HepG2 (cell line): Measurements from ENCODE around the gene BRAF. TPM values are rescaled to one million over a fixed set of nuclear protein-coding genes. Genes with fewer than 3 reads are reported as not detected.

Experiments
- ATAC-seq: fragments of 200-7000 bp; cut with Tn5 transposase; 3 replicates; pipeline ENCODE4 v1.9.1; 2020; ENCODE audit warnings: mild to moderate bottlenecking, moderate library complexity
- BruUV-seq: library from RNA; stranded (reverse); fragments of 400-500 nt; replicated peaks from 2 replicates; lab custom pipeline; 2021; lab: Mats Ljungman, UMichigan
- CTCF ChIA-PET: fragments of 300-600 bp; formaldehyde crosslinking; extraction: SDS; loops from one replicate; lab custom pipeline; 2021; ENCODE audit warnings: low total read pairs, inconsistent platforms, low intra/inter-chr PET ratio; lab: Yijun Ruan, JAX
- POLR2A ChIA-PET: fragments of 350-600 bp; sonication (Branson Sonifier 250); formaldehyde crosslinking; loops from one replicate; lab custom pipeline; 2020; ENCODE audit warnings: antibody characterized with exemption, inconsistent platforms; lab: Yijun Ruan, JAX
- DNase-seq: peaks from one replicate; pipeline ENCODE4 v3.0.0-alpha.2; 2015; ENCODE audit warnings: low spot score
- FAIRE-seq: peaks from 3 replicates; lab custom pipeline; 2011; peaks lifted over from hg19 to GRCh38; lab: Jason Lieb, UNC
- H2AFZ ChIP-seq: one replicate; pipeline ENCODE4 v1.6.1; 2011; ENCODE audit warnings: low read length, inconsistent platforms
- H3K27ac ChIP-seq: fragments of 300-600 bp; 3 replicates; pipeline ENCODE4 v1.8.0; 2011; ENCODE audit warnings: mixed run types, mild to moderate bottlenecking, mixed read lengths, low read length, inconsistent platforms; ENCODE audit not compliant: insufficient read depth; ENCODE audit errors: extremely low read length
- H3K27me3 ChIP-seq, 2 experiments: fragments of 200-600 bp in 1 of 2; 2 replicates in 1 of 2; 3 replicates in 1 of 2; pipeline versions ENCODE4 v1.6.0 to v1.8.0; 2011; ENCODE audit warnings: low read length in 2 of 2, mild to moderate bottlenecking in 2 of 2, moderate library complexity in 2 of 2, inconsistent platforms in 1 of 2; ENCODE audit not compliant: insufficient read depth in 2 of 2, control insufficient read depth in 1 of 2
- H3K36me3 ChIP-seq, 2 experiments: fragments of 200-600 bp in 1 of 2; replicated peaks in 1 of 2; 2 replicates in 1 of 2; 3 replicates in 1 of 2; pipeline versions ENCODE4 v1.5.1 to v1.8.0; 2011; ENCODE audit warnings: low read length in 2 of 2, inconsistent platforms in 1 of 2; ENCODE audit not compliant: insufficient read depth in 2 of 2, control insufficient read depth in 1 of 2
- H3K4me1 ChIP-seq: 2 replicates; pipeline ENCODE4 v1.5.1; 2012; ENCODE audit warnings: low read length, inconsistent platforms; ENCODE audit not compliant: insufficient read depth
- H3K4me2 ChIP-seq: 2 replicates; pipeline ENCODE4 v1.6.0; 2011; ENCODE audit warnings: low read depth, low read length, inconsistent platforms
- H3K4me3 ChIP-seq, 3 experiments: fragments of 200-600 bp in 1 of 3; sonication (generic), shearing (Covaris generic) in 1 of 3; replicated peaks in 1 of 3; 2 replicates each; pipeline ENCODE4 v1.5.1; 2011 to 2016; ENCODE audit warnings: low read length in 3 of 3, inconsistent platforms in 2 of 3, low read depth in 2 of 3, mild to moderate bottlenecking in 2 of 3, control low read depth in 1 of 3, mixed read lengths in 1 of 3; ENCODE audit not compliant: insufficient read depth in 1 of 3
- H3K79me2 ChIP-seq: one replicate; pipeline ENCODE4 v1.6.1; 2011; ENCODE audit warnings: low read length, inconsistent platforms; ENCODE audit not compliant: insufficient read depth
- H3K9ac ChIP-seq: 2 replicates; pipeline ENCODE4 v1.6.0; 2011; ENCODE audit warnings: mild to moderate bottlenecking, low read depth, low read length, inconsistent platforms; ENCODE audit not compliant: insufficient read depth
- H3K9me3 ChIP-seq: 2 replicates; pipeline ENCODE4 v1.5.1; 2012; ENCODE audit warnings: mild to moderate bottlenecking, low read length
- H4K20me1 ChIP-seq: 2 replicates; pipeline ENCODE4 v1.6.0; 2011; ENCODE audit warnings: inconsistent platforms, mild to moderate bottlenecking, low read length, moderate library complexity; ENCODE audit not compliant: insufficient read depth
- ATF7 ChIP-seq, 2 experiments: fragments of 450-650 bp in 1 of 2; sonication (generic) in 1 of 2; formaldehyde crosslinking in 1 of 2; IDR thresholded peaks; 2 replicates each; pipeline versions ENCODE4 v1.4.0 to v1.6.1; 2016 to 2020; ENCODE audit warnings: antibody characterized with exemption in 1 of 2, mild to moderate bottlenecking in 1 of 2, missing genetic modification reagents in 1 of 2
- MAFG ChIP-seq: sonication (generic); formaldehyde crosslinking; IDR thresholded peaks from 2 replicates; pipeline ENCODE4 v1.5.1; 2020; ENCODE audit warnings: mild to moderate bottlenecking, missing genetic modification reagents
- MAFK ChIP-seq, 2 experiments: IDR thresholded peaks in 1 of 2; conservative IDR thresholded peaks in 1 of 2; 2 replicates each; pipeline ENCODE4 v1.6.1; 2011; ENCODE audit warnings: improper control_type of control experiment in 2 of 2, low read length in 2 of 2
- RAD21 ChIP-seq: fragments of 450-650 bp; formaldehyde crosslinking; IDR thresholded peaks from 2 replicates; pipeline ENCODE4 v1.5.0; 2020; ENCODE audit warnings: mild to moderate bottlenecking
- RXRB ChIP-seq: IDR thresholded peaks from 2 replicates; pipeline ENCODE4 v1.6.1; 2016; ENCODE audit warnings: borderline replicate concordance, missing genetic modification reagents, missing compliant biosample characterization
- STAG1 ChIP-seq: sonication (generic); formaldehyde crosslinking; IDR thresholded peaks from 2 replicates; pipeline ENCODE4 v1.4.0; 2020; ENCODE audit warnings: missing genetic modification reagents
- SYNCRIP ChIP-seq: fragments of 200-400 bp; formaldehyde crosslinking; IDR thresholded peaks from 2 replicates; pipeline ENCODE4 v1.6.1; 2018; ENCODE audit warnings: mild to moderate bottlenecking, low read depth, low read length; ENCODE audit not compliant: insufficient read depth
- ZFAT ChIP-seq: sonication (generic); formaldehyde crosslinking; conservative IDR thresholded peaks from 2 replicates; pipeline ENCODE4 v1.8.1; 2023; ENCODE audit warnings: missing genetic modification reagents, inconsistent platforms
- WGBS: methylation state at CpG from one replicate; pipeline ENCODE4 v1.1.6; 2017; ENCODE audit warnings: low lambda C conversion rate; 5-methylcytosine and 5-hydroxymethylcytosine counted together
- in situ Hi-C: cut with HindIII; loops from 2 replicates; pipeline ENCODE4 v1.10.0; 2017; ENCODE audit warnings: low pct_unique_long_range_greater_than_20kb; ENCODE audit not compliant: extremely low pct_ligation_motif_present
- intact Hi-C: fragments of 100-400 bp; cut with micrococcal nuclease; formaldehyde crosslinking; loops from one replicate; pipeline ENCODE4 v1.10.0; 2022; ENCODE audit not compliant: unreplicated experiment
- polyA plus RNA-seq, 8 experiments: library from polyadenylated mRNA; depleted of rRNA in 3 of 8; stranded (reverse) in 7 of 8; unstranded in 1 of 8; fragments of >200 nt; fragmentation: Illumina TruSeq in 4 of 8; extraction: Trizol in 4 of 8; gene quantifications; 2 replicates each; pipeline versions ENCODE4 v1.2.1 to v1.2.3, GENCODE V29; 2011 to 2016; ENCODE audit warnings: low read depth in 4 of 8, missing spikeins in 1 of 8, mixed read lengths in 1 of 8; ENCODE audit not compliant: insufficient read depth in 1 of 8
- total RNA-seq, 5 experiments: library from RNA; depleted of rRNA; stranded (reverse); fragments of >200 nt; fragmentation: Illumina TruSeq; extraction: Trizol; gene quantifications; 2 replicates each; pipeline ENCODE4 v1.2.3, GENCODE V29; 2016; ENCODE audit warnings: low read depth in 1 of 5
- TF ChIP-seq, protein P1 (sequence below): sonication (generic); formaldehyde crosslinking; IDR thresholded peaks from 2 replicates; pipeline ENCODE4 v1.4.0; 2020; ENCODE audit warnings: missing genetic modification reagents, borderline replicate concordance
- TF ChIP-seq, protein P2 (sequence below): IDR thresholded peaks from 2 replicates; pipeline ENCODE4 v1.6.1; 2016; ENCODE audit warnings: mild to moderate bottlenecking, missing biosample characterization, missing genetic modification reagents
- TF ChIP-seq, protein P3 (sequence below): sonication (generic); formaldehyde crosslinking; IDR thresholded peaks from 2 replicates; pipeline ENCODE4 v1.5.0; 2020; ENCODE audit warnings: mild to moderate bottlenecking, missing genetic modification reagents, moderate library complexity
- TF ChIP-seq, protein P4 (sequence below), 2 experiments: sonication (generic) in 1 of 2; formaldehyde crosslinking in 1 of 2; IDR thresholded peaks; 2 replicates each; pipeline versions ENCODE4 v1.4.0 to v1.6.1; 2018 to 2020; ENCODE audit warnings: missing genetic modification reagents in 2 of 2, borderline replicate concordance in 1 of 2, low read depth in 1 of 2, mild to moderate bottlenecking in 1 of 2, missing biosample characterization in 1 of 2
- TF ChIP-seq, protein P5 (sequence below): sonication (generic); IDR thresholded peaks from 2 replicates; pipeline ENCODE4 v1.6.1; 2016; ENCODE audit warnings: low read depth, borderline replicate concordance

The BRAF gene
- total and polyA plus RNA-seq, 2 of the 13 experiments (the other 11 are each of a cell fraction or from before 2014, with no cell fraction given), result 12.5 to 13.4 TPM

DNA sequence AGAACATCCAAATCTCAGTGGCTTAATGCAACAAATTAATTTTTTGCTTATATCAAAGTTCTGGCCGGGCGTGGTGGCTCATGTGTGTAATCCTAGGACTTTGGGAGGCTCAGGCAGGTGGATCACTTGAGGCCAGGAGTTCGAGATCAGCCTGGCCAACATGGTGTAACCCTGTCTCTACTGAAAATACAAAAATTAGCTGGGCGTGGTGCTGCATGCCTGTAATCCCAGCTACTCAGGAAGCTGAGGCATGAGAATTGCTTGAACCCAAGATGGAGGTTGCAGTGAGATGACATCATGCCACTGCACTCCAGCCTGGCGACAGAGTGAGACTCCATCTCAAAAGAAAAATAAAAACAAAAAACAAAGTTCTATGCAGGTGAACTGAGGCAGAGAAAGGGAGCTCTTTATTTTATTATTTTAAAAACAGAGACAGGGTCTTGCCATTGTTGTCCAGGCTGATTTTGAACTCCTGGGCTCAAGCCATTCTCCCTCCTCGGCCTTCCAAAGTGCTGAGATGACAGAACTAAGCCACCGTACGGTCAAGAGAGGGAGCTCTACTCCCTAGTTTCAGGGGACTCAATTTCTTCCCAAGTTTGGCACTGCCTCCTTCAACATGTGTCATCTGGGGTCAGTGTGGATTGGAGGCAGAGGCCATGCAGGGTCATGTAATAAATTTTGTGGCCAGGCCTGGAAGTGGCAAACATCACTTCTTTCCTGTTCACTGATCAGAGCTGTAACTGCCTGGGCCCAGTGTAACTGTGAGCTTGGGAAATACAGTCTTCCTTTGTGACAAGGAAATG lies 249.6 kb downstream of the BRAF start:
- FAIRE-seq (peak; percentile 81), DNase-seq (peak; percentile 34), ATAC-seq (peak; percentile 43)
- CTCF ChIA-PET, result no interaction called here
- no TSS peak for BruUV-seq
- POLR2A ChIA-PET, result interaction anchor here (1.0 kb wide), 1 partner anchor 21 kb away, joined by 4 read pairs; the partner anchor contains the start of gene NDUFB2
- H4K20me1 ChIP-seq, result no peaks in the 10 kb centered on the region
- H3K36me3 ChIP-seq, result peaks cover 1 to 7% of the 10 kb centered on the region in 2 experiments; a peak in 1 of 5 replicates
- intact Hi-C loops, result no loop called here
- H3K4me1 ChIP-seq, result peaks cover 16% of the 10 kb centered on the region
- H3K9me3 ChIP-seq, result no peaks in the 10 kb centered on the region
- no peak overlapping the region for H3K9ac ChIP-seq
- H3K27ac ChIP-seq, result no peak overlapping the region
- 69% methylated on average over 8 of the region's 8 CpGs for WGBS
- no peak overlapping the region for H3K4me2 ChIP-seq
- H3K4me3 ChIP-seq, result no peak overlapping the region
- in situ Hi-C loops, result loop anchor here (25.0 kb wide), 1 partner anchor 337 kb away; the partner anchor contains the start of gene MRPS33
- H3K27me3 ChIP-seq, result no peaks in the 10 kb centered on the region
- H2AFZ ChIP-seq, result no peak overlapping the region
- no peaks in the 10 kb centered on the region for H3K79me2 ChIP-seq
- TF ChIP-seq, protein P1, sequence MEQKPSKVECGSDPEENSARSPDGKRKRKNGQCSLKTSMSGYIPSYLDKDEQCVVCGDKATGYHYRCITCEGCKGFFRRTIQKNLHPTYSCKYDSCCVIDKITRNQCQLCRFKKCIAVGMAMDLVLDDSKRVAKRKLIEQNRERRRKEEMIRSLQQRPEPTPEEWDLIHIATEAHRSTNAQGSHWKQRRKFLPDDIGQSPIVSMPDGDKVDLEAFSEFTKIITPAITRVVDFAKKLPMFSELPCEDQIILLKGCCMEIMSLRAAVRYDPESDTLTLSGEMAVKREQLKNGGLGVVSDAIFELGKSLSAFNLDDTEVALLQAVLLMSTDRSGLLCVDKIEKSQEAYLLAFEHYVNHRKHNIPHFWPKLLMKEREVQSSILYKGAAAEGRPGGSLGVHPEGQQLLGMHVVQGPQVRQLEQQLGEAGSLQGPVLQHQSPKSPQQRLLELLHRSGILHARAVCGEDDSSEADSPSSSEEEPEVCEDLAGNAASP (CRISPR knock-in tag), result peak; percentile 70; the same call in 1 of the 2 replicates
- TF ChIP-seq RXRB (CRISPR knock-in tag) (0 out of 2 replicates have a peak, but pooled peaks have one; percentile 14), RAD21 (CRISPR knock-in tag) (0 out of 2 replicates have a peak, but pooled peaks have one; percentile 14), ZFAT (CRISPR knock-in tag) (no peak), ATF7 (IDR thresholded peaks at IDR 0.05) (0 out of 2 replicates have a peak, but pooled peaks have one; percentile 15), ATF7 (CRISPR knock-in tag; IDR thresholded peaks at IDR 0.05) (no peak), STAG1 (peak; percentile 70), SYNCRIP (no peak), MAFK (conservative IDR thresholded peaks at IDR 0.05 in 1 of 2, IDR thresholded peaks at IDR 0.05 in 1 of 2; ENCODE audit: low read length in 2 of 2) (peak; percentile 91 to 94), MAFG (peak; percentile 39; the same call in 1 of the 2 replicates)
- TF ChIP-seq, protein P2, sequence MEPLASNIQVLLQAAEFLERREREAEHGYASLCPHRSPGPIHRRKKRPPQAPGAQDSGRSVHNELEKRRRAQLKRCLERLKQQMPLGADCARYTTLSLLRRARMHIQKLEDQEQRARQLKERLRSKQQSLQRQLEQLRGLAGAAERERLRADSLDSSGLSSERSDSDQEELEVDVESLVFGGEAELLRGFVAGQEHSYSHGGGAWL (CRISPR knock-in tag), result no peak
- TF ChIP-seq, protein P3, sequence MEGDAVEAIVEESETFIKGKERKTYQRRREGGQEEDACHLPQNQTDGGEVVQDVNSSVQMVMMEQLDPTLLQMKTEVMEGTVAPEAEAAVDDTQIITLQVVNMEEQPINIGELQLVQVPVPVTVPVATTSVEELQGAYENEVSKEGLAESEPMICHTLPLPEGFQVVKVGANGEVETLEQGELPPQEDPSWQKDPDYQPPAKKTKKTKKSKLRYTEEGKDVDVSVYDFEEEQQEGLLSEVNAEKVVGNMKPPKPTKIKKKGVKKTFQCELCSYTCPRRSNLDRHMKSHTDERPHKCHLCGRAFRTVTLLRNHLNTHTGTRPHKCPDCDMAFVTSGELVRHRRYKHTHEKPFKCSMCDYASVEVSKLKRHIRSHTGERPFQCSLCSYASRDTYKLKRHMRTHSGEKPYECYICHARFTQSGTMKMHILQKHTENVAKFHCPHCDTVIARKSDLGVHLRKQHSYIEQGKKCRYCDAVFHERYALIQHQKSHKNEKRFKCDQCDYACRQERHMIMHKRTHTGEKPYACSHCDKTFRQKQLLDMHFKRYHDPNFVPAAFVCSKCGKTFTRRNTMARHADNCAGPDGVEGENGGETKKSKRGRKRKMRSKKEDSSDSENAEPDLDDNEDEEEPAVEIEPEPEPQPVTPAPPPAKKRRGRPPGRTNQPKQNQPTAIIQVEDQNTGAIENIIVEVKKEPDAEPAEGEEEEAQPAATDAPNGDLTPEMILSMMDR (CRISPR knock-in tag), result peak; percentile 78
- TF ChIP-seq, protein P4, sequence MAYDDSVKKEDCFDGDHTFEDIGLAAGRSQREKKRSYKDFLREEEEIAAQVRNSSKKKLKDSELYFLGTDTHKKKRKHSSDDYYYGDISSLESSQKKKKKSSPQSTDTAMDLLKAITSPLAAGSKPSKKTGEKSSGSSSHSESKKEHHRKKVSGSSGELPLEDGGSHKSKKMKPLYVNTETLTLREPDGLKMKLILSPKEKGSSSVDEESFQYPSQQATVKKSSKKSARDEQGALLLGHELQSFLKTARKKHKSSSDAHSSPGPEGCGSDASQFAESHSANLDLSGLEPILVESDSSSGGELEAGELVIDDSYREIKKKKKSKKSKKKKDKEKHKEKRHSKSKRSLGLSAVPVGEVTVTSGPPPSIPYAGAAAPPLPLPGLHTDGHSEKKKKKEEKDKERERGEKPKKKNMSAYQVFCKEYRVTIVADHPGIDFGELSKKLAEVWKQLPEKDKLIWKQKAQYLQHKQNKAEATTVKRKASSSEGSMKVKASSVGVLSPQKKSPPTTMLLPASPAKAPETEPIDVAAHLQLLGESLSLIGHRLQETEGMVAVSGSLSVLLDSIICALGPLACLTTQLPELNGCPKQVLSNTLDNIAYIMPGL (CRISPR knock-in tag; IDR thresholded peaks at IDR 0.05; ENCODE audit: borderline replicate concordance in 1 of 2, low read depth in 1 of 2), result 0 out of 4 replicates have a peak, but pooled peaks of 1 of the 2 experiments have one; percentile 18
- TF ChIP-seq, protein P5, sequence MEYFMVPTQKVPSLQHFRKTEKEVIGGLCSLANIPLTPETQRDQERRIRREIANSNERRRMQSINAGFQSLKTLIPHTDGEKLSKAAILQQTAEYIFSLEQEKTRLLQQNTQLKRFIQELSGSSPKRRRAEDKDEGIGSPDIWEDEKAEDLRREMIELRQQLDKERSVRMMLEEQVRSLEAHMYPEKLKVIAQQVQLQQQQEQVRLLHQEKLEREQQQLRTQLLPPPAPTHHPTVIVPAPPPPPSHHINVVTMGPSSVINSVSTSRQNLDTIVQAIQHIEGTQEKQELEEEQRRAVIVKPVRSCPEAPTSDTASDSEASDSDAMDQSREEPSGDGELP, result no peak
